SK-N-SH treated with all-trans-retinoic acid at 6 μM for 48 hours (cell line): ENCODE results near the gene CHD3.

Experiments used
- ATAC-seq: fragments of 200-7000 bp; cut with Tn5 transposase; 3 replicates; pipeline ENCODE4 v1.9.1; 2020; ENCODE audit warnings: mild to moderate bottlenecking, moderate library complexity
- ARNTL ChIP-seq: fragments of 450-650 bp; formaldehyde crosslinking; IDR thresholded peaks from 2 replicates; pipeline ENCODE4 v1.5.0; 2020; ENCODE audit warnings: low read depth, mild to moderate bottlenecking, moderate library complexity, borderline replicate concordance
- CREB5 ChIP-seq: fragments of 250-450 bp; sonication (Bioruptor Pico); IDR thresholded peaks from 2 replicates; pipeline ENCODE4 v1.5.1; 2020; ENCODE audit warnings: low read depth, mild to moderate bottlenecking, moderate library complexity
- CSDC2 ChIP-seq: fragments of 250-450 bp; sonication (Bioruptor Pico); IDR thresholded peaks from 2 replicates; pipeline ENCODE4 v1.5.0; 2020; ENCODE audit warnings: mild to moderate bottlenecking, moderate library complexity
- GLIS3 ChIP-seq: fragments of 250-450 bp; sonication (Bioruptor Pico); IDR thresholded peaks from 2 replicates; pipeline ENCODE4 v1.5.0; 2020; ENCODE audit warnings: mild to moderate bottlenecking, moderate library complexity
- ISL1 ChIP-seq: fragments of 250-450 bp; sonication (Bioruptor Pico); IDR thresholded peaks from 2 replicates; pipeline ENCODE4 v2.1.2; 2022; ENCODE audit warnings: mild to moderate bottlenecking, moderate library complexity
- OSR1 ChIP-seq: fragments of 250-450 bp; sonication (Bioruptor Pico); IDR thresholded peaks from 2 replicates; pipeline ENCODE4 v1.8.0; 2022; ENCODE audit warnings: moderate library complexity, mild to moderate bottlenecking, inconsistent platforms
- PATZ1 ChIP-seq: fragments of 250-450 bp; sonication (Bioruptor Pico); IDR thresholded peaks from 2 replicates; pipeline ENCODE4 v1.8.0; 2020; ENCODE audit warnings: mild to moderate bottlenecking, moderate library complexity, borderline replicate concordance
- POU6F1 ChIP-seq: fragments of 250-450 bp; sonication (Bioruptor Pico); IDR thresholded peaks from 2 replicates; pipeline ENCODE4 v1.8.0; 2021; ENCODE audit warnings: low read depth, mild to moderate bottlenecking, moderate library complexity, borderline replicate concordance
- PPARA ChIP-seq: fragments of 250-450 bp; sonication (Bioruptor Pico); IDR thresholded peaks from 2 replicates; pipeline ENCODE4 v1.5.0; 2020; ENCODE audit warnings: mild to moderate bottlenecking, borderline replicate concordance
- RARB ChIP-seq: fragments of 250-450 bp; sonication (Bioruptor Pico); IDR thresholded peaks from 2 replicates; pipeline ENCODE4 v1.8.0; 2021; ENCODE audit warnings: mild to moderate bottlenecking, moderate library complexity
- SNAI2 ChIP-seq: fragments of 250-450 bp; sonication (Bioruptor Pico); IDR thresholded peaks from 2 replicates; pipeline ENCODE4 v1.5.0; 2020; ENCODE audit warnings: mild to moderate bottlenecking, moderate library complexity
- TCF4 ChIP-seq: fragments of 250-450 bp; sonication (Bioruptor Pico); IDR thresholded peaks from 2 replicates; pipeline ENCODE4 v1.8.0; 2021; ENCODE audit warnings: mild to moderate bottlenecking, moderate library complexity, borderline replicate concordance
- TOX ChIP-seq: fragments of 250-450 bp; sonication (Bioruptor Pico); IDR thresholded peaks from 2 replicates; pipeline ENCODE4 v1.8.0; 2021; ENCODE audit warnings: mild to moderate bottlenecking, moderate library complexity, borderline replicate concordance
- TSHZ2 ChIP-seq: fragments of 250-450 bp; sonication (Bioruptor Pico); IDR thresholded peaks from 2 replicates; pipeline ENCODE4 v1.5.0; 2020; ENCODE audit warnings: mild to moderate bottlenecking, moderate library complexity
- ZC3H10 ChIP-seq: fragments of 250-450 bp; sonication (Bioruptor Pico); IDR thresholded peaks from 2 replicates; pipeline ENCODE4 v1.5.1; 2021; ENCODE audit warnings: mild to moderate bottlenecking, moderate library complexity
- ZFP3 ChIP-seq: fragments of 250-450 bp; sonication (Bioruptor Pico); IDR thresholded peaks from 2 replicates; pipeline ENCODE4 v1.5.0; 2020; ENCODE audit warnings: mild to moderate bottlenecking, moderate library complexity
- ZFP30 ChIP-seq: fragments of 450-650 bp; formaldehyde crosslinking; IDR thresholded peaks from 2 replicates; pipeline ENCODE4 v1.5.0; 2022; ENCODE audit warnings: mild to moderate bottlenecking, moderate library complexity
- ZNF565 ChIP-seq: fragments of 450-650 bp; formaldehyde crosslinking; conservative IDR thresholded peaks from 2 replicates; pipeline ENCODE4 v1.5.0; 2020; ENCODE audit warnings: low read depth, mild to moderate bottlenecking, moderate library complexity
- ZNF70 ChIP-seq: fragments of 450-650 bp; formaldehyde crosslinking; IDR thresholded peaks from 2 replicates; pipeline ENCODE4 v1.5.0; 2020; ENCODE audit warnings: mild to moderate bottlenecking, moderate library complexity
- ZNF8 ChIP-seq: fragments of 450-650 bp; formaldehyde crosslinking; IDR thresholded peaks from 2 replicates; pipeline ENCODE4 v1.5.0; 2020; ENCODE audit warnings: mild to moderate bottlenecking, moderate library complexity

CHD3 gene

GRCh38 chr17:7932949-7933348 lies 44.4 kb downstream of the CHD3 start:
- ATAC-seq, result peak; percentile 30

GRCh38 chr17:7935859-7936258 lies 47.3 kb downstream of the CHD3 start:
- ATAC-seq, result no peak
- TF ChIP-seq ZNF8, result no peak
- no peak for TF ChIP-seq OSR1 (CRISPR knock-in tag)
- TF ChIP-seq POU6F1 (CRISPR knock-in tag), result no peak
- TF ChIP-seq, all 23 proteins: peak for 0

More at GRCh38 chr17:7932949-7933348, 44.4 kb downstream of the CHD3 start:
- no peak for TF ChIP-seq GLIS3 (CRISPR knock-in tag)
- no peak for TF ChIP-seq PATZ1 (CRISPR knock-in tag)
- no peak for TF ChIP-seq ZNF565 (CRISPR knock-in tag)
- no peak for TF ChIP-seq SNAI2 (CRISPR knock-in tag)
- TF ChIP-seq OSR1 (CRISPR knock-in tag), result no peak
- TF ChIP-seq TOX (CRISPR knock-in tag), result no peak
- no peak for TF ChIP-seq PPARA (CRISPR knock-in tag)
- TF ChIP-seq ZC3H10 (CRISPR knock-in tag), result no peak
- TF ChIP-seq CSDC2, result no peak
- TF ChIP-seq ARNTL (CRISPR knock-in tag), result no peak

GRCh38 chr17:7940034-7940433 lies 51.4 kb downstream of the CHD3 start:
- no peak for TF ChIP-seq ZNF70 (CRISPR knock-in tag)
- no peak for TF ChIP-seq ZFP3 (CRISPR knock-in tag)
- no peak for TF ChIP-seq ZNF565 (CRISPR knock-in tag)
- no peak for TF ChIP-seq OSR1 (CRISPR knock-in tag)
- TF ChIP-seq POU6F1 (CRISPR knock-in tag), result no peak
- TF ChIP-seq ZNF8, result no peak
- TF ChIP-seq ZFP30, result no peak
- ATAC-seq, result no peak

GRCh38 chr17:7940743-7941142 lies 52.2 kb downstream of the CHD3 start:
- TF ChIP-seq PATZ1 (CRISPR knock-in tag), result no peak
- no peak for TF ChIP-seq CREB5 (CRISPR knock-in tag)
- no peak for ATAC-seq

- no peak for ATAC-seq
- TF ChIP-seq SNAI2 (CRISPR knock-in tag) (no peak), RARB (CRISPR knock-in tag) (no peak), ARNTL (CRISPR knock-in tag) (no peak), GLIS3 (CRISPR knock-in tag) (no peak), TOX (CRISPR knock-in tag) (no peak), TCF4 (CRISPR knock-in tag) (no peak), ZFP3 (CRISPR knock-in tag) (no peak), ISL1 (CRISPR knock-in tag) (no peak), POU6F1 (CRISPR knock-in tag) (no peak), TSHZ2 (CRISPR knock-in tag) (no peak), ZC3H10 (CRISPR knock-in tag) (no peak), ZNF565 (CRISPR knock-in tag) (no peak)
These were observed 54.7 kb downstream of the CHD3 start for GRCh38 chr17:7943291-7943690.
